ENCODE data around the gene C17orf75. TPM values are rescaled to one million over a fixed set of nuclear protein-coding genes. Genes with fewer than 3 reads are reported as not detected.
"Not testable (repeated sequence)": the region's sequence is repeated elsewhere in the genome, so short reads cannot be mapped to it uniquely, and the experiment has no call there.

C17orf75 gene
- polyA plus RNA-seq, 1 donor: 54.0 TPM

GRCh38 chr17:32349503-32349853 is 7.5 kb upstream of the C17orf75 start:
- no peak for DNase-seq

- DNase-seq: no peak
Measured at GRCh38 chr17:32348483-32348800, 6.5 kb upstream of the C17orf75 start.

DNA sequence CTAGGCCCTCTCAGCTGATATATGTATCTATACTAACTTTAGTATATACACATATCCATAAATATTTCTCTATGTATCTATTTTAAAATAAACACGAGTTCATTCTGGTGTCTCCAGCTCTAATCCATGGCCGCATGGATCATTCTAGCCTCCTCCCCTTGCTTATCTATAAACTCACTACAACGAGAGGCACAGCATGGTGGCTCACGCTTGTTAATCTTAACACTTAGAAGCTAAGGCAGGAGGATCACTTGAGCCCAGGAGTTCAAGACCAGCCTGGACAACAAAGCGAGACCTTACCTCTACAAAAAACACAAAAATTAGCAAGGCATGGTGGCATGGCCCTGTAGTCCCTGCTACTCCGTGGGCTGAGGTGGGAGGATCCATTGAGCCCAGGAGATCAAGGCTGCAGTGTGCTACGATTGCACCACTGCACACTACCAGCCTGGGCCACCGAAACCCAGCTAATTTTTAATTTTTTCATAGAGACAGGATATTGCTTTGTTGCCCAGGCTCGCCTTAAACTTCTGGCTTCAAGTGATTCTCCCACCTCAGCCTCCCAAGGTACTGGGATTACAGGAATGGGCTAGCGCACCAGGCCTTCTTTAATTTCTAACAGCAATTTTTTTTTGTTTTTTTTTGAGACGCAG is 4.1 kb upstream of the C17orf75 start:
- no peak for DNase-seq

DNA sequence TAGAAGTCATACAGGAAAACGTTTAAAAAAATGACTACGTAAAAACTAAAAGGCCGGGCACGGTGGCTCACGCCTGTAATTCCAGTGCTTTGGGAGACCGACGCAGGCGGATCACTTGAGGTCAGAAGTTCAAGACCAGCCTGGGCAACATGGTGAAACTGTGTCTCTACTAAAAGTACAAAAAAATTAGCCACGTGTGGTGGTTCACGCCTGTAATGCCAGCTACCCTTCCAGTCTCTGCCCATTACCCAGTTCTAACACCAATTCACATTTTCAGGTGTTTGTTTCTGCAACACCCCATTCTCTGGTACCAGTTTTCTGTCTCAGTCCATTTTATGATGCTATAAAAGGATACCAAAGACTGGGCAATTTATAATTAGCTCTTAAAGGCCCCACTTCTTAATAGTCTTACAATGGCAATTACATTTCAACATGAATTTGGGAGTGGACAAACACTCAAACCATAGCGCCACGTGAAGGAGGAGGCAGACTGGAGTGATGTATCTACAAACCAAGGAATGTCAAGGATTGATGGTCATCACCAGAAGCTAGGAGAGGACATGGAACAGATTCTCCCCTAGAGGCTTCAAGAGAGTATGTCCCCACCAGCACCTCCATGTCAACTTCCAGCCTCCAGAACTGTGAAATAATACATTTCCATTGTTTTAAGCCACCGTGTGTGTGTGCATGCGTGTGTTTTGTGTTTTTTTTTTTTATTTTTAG is 791 bp upstream of the C17orf75 start:
- no peak for DNase-seq

DNA sequence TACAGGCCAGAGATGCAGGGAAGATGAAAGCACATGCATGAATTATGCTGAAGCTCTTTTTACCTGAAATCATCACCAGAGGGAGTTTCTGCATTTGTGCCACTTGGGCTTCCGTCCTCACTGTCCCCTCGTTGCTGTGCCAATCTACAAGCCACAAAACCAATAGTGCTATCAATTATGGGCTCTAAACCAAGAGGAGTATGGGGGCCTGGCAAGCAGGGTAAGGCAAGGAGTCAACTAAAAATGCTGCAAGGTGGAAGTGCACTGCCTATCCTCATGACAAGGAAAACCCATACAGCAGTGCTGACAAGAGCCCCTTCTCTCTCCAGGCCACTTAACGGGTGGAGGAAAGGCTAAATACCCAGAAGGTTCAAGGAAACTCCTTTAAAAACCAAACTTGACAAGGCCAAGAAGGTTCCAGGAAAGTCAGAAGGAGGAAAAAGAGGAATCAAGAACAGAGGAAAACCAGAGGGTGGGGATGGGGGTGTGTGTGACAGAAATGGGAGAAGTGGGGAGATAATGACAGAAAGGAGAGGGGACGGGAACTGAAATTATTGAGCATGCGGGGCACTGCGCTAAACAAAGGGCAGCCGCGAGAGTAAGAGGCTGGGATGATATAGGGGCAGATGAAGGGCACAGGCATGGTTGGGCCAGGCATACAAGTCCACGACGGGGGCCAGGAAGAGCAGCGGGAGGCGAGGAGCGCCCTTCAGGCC is 674 bp downstream of the C17orf75 start:
- peak; percentile 24 for DNase-seq

- DNase-seq: no peak
Measured at GRCh38 chr17:32335687-32336086, 6.3 kb downstream of the C17orf75 start.

GRCh38 chr17:32335046-32335445 is 6.9 kb downstream of the C17orf75 start:
- no peak for DNase-seq

DNA sequence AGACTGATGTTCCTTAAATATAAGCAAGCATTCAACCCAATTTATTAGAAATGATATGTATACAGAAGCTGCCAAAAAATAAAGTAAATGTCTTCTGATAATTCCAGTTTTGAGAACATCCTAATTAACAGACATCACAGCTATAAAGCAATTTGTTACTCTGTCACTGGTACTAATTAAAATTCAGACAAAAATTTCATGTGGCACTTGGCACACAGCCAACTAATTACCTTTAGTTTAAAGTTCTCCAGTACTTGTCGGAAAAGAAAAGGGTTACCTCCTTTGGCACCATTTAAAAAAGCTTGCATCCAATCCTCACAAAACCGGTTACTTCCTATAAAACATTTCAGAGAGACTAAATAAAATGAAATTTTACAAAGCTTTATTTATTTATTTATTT is 8.8 kb downstream of the C17orf75 start:
- no peak for DNase-seq

DNA sequence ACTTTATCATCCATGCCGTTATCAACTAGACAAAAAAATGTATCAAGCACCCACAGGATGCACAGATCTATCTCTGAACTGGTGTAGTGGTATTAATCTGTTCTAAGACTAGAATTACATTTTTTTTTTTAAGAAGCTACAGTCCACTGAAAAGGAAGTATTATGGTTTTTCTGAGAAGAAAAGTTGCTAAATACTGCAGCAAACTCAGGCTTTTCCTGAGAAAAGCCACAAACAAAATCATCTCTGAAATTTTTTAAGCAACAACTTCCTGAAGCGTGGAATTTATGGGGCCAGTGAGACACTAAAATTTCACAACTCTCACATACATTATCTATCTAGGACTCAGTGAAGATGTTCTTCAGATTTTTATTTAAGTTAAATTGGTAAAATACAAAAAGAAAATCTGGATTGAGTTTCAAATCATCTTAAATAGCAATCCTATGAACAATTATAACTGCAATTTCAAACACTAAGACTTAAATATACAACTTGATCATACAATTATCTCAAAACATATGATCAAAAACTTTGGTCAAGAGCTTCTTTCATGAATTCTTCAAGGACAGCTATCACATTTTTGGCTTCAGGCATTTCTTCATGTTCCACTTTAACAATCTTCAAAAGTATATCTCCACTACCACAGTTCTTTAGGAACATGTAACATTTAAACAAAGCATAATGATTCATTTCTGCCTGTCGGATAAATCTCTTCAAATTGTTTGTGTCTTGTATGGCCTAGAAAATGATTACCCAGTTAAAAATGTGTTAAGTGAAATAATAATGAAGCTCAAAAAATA is 10.5 kb downstream of the C17orf75 start:
- no peak for DNase-seq

- DNase-seq: no peak
Measured at GRCh38 chr17:32330147-32330546, 11.8 kb downstream of the C17orf75 start.

DNA sequence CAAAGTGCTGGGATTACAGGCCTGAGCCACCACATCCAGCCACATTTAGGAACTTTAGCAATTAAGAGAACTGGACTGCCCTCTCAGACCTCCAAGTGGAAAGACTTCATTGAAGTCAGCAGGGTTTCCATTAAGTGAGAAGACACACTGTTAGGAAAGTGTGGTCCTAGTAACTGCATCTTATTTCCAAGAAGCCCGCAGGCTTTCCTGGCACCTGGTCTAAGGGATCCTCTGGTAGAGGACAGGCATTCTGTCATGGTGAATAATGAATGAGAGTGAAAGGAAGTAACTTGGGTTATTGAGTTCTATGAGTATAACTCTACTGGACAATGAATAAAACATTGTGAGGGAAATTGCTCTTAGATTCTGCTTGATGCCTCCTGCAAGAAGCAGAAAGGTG is 14.1 kb downstream of the C17orf75 start:
- no peak for DNase-seq

GRCh38 chr17:32323811-32324491 is 18.0 kb downstream of the C17orf75 start:
- no peak for DNase-seq

DNA sequence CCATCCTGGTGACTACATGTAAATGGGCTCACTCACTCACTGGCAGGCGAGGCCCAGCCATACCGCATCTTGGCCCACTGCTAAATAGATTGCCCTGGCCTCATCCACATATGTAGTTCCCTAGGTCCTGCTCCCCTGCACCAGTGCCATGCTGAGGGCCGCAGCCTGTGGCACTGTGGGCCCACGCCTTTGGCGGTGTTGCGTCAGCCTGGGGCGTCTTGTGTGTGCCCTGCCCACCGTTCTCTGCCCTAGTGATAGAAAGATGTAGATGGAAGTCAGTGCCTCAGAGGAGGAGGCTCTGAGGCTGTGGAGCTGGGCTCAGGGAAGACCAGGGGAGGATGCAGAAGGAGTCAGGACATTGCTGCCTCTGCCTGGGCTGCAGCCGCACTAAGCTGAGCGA is 18.9 kb downstream of the C17orf75 start:
- no peak for DNase-seq

- no peak for DNase-seq
Measured at GRCh38 chr17:32320847-32321246, 21.1 kb downstream of the C17orf75 start.

DNA sequence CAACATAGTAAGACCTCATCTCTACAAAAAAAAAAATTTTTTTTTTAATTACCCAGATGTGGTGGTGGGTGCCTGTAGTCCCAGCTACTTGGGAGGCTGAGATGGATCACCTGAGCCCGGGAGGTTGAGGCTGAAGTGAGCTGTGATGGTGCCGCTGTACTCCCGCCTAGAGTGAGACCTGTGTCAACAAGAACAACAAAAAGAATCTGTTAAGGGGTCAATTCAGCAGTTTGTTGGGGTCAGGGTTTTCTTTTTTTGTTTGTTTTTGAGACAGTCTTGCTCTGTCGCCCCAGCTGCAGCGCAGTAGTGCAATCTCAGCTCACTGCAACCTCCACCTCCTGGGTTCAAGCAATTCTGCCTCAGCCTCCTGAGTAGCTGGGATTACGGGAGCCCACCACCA is 21.9 kb downstream of the C17orf75 start:
- DNase-seq: not testable (repeated sequence)

DNA sequence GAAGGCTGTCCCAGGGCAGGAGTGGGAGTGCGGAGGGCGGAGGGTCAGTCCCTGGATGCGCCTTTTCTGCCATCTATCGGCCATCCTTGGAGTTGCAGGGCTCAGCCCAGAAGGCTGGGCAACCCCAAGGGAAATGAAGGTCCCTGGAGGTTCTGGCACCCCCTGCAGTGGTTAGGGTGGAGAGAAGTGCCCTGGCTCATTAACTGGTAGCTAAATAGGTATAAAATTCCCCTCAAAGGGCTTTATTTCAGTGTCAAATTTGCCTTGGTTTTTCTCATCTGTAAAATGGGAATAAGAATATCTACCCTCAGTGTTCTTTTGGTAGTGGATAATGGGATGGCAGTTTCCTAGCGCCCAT is 22.4 kb downstream of the C17orf75 start:
- peak; percentile 52 for DNase-seq

GRCh38 chr17:32318071-32318470 is 23.9 kb downstream of the C17orf75 start:
- DNase-seq: no peak

- no peak for DNase-seq
Measured at GRCh38 chr17:32317353-32317752, 24.6 kb downstream of the C17orf75 start.

DNA sequence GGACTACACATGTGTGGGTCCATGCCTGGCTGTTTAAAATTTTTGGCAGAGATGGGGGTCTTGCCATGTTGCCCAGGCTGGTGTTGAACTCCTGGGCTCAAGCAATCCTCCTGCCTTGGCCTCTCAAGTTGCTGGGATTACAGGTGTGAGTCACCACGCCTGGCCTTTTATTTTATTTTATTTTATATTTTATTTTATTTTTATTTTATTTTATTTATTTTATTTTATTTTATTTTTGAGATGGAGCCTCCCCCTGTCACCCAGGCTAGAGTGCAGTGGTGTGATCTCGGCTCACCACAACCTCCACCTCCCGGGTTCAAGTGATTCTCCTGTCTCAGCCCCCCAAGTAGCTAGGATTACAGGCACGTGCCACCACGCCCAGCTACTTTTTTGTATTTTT is 25.3 kb downstream of the C17orf75 start:
- not testable (repeated sequence) for DNase-seq

- DNase-seq: no peak
Measured at GRCh38 chr17:32315171-32315570, 26.8 kb downstream of the C17orf75 start.

GRCh38 chr17:32314636-32315035 is 27.3 kb downstream of the C17orf75 start:
- DNase-seq: no peak

DNA sequence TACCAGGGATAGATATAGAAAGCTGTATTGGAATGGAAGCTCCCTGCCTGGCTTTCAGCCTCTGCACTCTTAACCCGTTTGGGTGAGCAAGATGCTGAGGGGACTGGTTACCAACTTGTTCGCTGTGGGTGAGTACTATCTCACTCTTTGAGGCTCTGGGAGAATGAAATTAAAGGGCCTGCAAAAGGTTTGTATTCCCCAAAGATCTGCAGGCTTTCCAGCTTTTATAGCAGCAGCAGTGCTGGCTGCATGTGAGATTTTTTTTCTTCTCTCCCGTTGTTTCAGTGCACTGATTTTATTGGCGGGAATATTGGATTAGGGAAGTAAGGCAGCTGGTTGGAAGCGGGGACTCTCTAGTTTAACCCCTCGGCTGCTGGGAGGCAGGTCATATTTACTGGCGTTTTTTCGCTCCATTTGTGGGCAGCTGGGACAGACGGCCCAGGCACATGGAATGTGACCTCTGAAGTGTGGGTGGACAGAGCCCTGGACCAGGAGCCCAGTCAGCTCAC is 30.9 kb downstream of the C17orf75 start:
- DNase-seq: no peak

Data from left kidney (tissue), 2 donors.